SIG-M5 treated with dmso at 0.1 percent for 504 hours (cell line): ENCODE results near the gene ADO.
A peak's percentile ranks its signal among the peaks of the same experiment; 100 is the strongest.
"Not testable (repeated sequence)": the region's sequence is repeated elsewhere in the genome, so short reads cannot be mapped to it uniquely, and the experiment has no call there.

Source experiments
- DNase-seq: peaks from one replicate; lab custom pipeline; 2025; ENCODE audit not compliant: unreplicated experiment; lab: John Stamatoyannopoulos, UW

ADO gene

GRCh38 chr10:62804356-62805230 is at the start of gene ADO:
Gene ADO (plus strand): TSS chr10:62804720. CDS start chr10:62805060, 340 bp downstream.
- DNase-seq = peak; percentile 63

DNA sequence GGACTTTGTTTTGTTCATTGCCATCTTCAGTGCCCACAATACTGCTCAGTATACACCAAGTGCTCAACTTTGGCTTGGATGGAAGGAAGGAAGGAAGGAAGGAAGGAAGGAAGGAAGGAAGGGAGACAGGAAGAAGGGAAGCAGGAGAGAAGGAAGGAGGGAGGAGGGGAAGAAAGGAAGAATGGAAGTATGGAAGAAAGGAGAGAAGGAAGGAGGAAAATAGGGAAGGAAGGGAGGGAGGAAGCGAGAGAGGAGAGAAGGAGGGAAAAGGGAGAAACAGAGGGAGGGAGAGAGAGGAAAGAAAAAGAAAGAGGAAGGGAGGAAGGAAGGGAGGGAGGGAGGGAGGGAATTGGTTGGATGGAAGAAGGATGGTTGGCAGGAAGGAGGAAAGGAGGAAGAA is 49.6 kb upstream of the ADO start:
- no peak for DNase-seq

GRCh38 chr10:62755662-62756653 is 48.6 kb upstream of the ADO start:
- no peak for DNase-seq

DNA sequence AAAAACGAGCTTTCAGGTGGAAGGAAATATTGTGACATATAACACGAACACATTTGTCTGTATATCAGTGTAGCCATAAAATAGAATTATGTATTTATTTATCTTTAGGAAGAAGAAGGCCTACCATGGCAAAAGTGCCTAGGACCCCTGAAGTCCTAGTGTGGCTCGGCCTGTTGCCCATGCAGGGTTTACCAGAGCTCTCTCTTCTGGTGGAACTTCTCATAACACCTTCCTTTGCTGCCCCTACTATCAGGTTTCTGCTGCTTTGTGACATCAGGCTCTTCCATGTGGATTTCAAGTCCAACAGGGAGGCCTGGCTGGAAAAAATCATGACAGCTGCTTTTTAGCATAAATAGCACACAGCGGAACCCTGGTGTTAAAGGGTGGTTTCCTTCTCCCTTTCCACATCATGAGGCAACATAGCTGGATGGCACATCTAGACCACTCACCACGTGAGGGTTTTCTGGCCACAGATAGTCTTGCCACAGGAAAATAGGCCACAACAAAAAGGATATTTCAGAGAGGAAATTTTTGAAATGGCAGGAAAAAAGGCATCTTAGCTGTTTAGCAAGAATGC is 44.8 kb upstream of the ADO start:
- no peak for DNase-seq

GRCh38 chr10:62760401-62760800 is 44.1 kb upstream of the ADO start:
- no peak for DNase-seq

DNA sequence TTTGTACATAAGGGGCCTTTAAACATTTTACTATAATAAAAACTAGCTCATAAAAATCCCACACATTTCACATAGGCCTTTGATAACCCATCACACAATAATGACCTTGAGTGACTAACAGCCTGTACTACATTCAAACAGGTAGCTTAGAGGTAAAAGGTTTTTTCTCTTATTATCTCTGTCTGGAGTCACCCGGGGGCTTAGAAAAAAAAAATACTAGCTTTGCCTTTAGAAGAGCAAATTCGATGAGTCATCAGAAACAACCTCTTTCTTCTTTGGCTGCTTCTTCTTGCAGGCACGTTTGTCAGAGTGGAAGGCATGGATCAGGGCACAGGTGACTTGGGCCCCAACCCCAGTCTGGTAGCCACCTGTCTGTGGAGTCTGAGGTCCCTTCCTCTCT is 43.4 kb upstream of the ADO start:
- DNase-seq = no peak

DNA sequence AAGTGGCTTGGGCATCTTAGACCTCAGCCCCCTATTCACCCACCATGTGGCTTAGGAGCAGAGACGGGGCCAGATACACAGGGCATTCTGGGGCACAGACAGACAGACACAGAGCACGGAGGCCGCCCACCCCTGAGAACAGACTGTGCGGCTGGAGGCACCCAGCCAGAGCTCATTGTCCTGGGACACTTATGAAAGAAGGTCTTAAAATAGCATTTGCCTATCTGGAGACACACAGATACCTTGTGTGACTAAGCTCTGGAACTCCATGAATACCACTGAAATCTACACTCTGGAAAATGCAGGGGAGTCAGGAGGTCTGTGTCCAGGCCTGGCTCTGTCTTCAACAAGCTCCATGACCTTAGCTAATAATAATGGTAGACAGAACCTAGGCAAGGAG is 41.4 kb upstream of the ADO start:
- DNase-seq = no peak

- no peak for DNase-seq
Observed at GRCh38 chr10:62764011-62764410, 40.5 kb upstream of the ADO start.

DNA sequence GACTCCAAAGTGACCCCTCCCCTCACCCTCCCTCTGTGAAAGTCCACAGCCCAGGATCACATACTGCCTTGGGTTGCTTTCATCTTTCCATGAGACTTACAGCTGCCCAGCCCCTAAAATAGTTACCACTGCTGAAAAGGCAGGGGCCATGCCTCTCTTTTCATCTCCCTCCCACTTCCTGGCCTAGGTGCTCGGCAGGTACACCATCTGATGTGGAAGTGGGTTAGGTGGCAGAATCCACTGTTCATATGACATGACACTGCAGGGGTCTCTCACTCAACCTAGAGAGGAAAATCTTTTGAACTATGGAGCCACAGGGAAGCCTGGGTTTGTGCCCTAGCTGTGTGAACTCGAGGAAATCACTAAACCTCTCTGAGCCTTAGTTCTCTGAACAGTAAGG is 38.8 kb upstream of the ADO start:
- DNase-seq = no peak

DNA sequence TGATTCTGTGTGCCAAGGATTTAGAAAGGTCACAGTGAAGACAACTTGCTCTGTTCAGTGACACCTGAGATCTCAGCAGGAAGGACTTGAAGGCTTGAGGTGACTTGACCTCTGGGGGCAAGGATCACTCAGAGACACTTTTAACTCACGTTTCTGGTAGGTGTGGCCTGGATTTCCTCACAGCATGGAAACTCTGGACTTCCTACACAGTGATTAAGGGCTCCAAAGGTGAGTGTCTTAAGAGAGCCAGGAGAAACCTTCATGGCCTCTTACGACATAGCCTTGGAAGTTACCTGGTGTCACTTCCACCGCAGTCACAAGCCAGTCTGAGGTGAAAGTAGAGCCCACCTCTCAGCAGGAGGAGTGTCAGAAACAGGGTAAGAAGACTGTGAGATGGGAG is 38.1 kb upstream of the ADO start:
- DNase-seq = no peak

DNA sequence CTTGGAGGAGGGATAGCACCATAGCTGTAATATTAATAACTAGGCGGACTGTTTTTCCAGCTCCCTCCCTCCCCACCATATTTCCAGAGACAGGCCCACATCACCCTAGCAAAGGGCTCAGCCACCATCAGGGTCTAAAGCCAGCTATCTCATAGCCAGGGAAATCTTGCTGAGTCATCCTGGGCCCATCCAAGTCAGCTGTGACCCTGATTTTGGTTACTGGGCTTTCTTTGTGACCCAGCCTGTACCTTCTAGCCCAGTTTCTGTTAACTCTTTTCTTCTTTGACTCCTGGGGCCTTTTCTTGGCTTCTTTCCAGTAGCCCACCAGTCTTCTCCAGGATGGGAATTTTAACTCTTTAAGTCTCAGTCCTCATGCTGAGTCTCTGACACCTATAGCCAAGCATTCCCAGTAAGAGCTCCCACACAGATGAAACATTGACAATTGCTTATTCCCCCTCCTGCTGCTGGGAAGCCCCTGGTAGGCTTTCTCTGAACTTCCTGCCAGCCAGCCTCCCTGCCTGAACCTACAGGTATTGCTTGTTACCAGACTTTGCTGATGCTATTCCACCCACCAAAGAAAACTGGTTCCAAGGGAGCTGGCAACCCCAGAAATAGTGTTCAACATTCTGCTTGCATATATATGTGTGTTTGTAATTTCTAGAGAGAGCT is 34.8 kb upstream of the ADO start:
- no peak for DNase-seq

DNA sequence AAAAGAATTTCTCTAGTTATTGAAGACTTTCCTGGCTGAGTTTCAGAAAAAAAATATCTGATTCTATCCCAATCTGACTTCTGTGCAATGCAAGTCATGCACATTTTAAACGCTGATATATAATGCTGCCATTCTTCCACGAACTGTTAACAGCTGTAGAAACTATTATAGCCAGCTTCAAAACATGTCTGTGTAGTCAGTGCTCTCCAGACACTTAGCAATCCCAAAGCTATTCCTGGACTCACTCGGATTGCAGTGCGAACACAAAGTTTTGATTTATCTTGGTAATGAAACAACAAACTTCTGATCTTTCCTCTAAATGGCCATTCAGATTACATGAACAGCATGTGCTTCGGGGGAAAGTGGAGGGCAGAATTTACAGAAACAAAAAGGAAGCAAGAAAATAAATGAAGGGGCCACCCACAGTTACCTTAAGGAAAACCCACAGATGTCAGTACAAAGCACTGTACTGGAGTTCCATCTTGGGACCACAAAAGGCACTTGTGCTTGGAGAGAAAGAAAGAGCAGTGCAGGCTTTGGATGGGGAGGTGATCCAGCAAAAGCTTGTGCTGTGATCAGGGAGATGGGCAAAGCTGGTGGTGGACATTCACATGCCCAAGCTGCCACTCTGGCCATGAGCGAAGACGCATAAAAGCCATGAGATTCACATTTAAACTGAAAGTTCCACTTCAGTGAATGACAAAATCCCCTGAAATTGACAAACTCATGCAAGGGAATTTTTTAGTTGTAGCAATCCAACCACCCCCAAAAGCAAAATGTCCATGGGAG is 32.1 kb upstream of the ADO start:
- no peak for DNase-seq

- no peak for DNase-seq
Observed at GRCh38 chr10:62778125-62778524, 26.4 kb upstream of the ADO start.

- no peak for DNase-seq
Observed at GRCh38 chr10:62779487-62780248, 24.9 kb upstream of the ADO start.

DNA sequence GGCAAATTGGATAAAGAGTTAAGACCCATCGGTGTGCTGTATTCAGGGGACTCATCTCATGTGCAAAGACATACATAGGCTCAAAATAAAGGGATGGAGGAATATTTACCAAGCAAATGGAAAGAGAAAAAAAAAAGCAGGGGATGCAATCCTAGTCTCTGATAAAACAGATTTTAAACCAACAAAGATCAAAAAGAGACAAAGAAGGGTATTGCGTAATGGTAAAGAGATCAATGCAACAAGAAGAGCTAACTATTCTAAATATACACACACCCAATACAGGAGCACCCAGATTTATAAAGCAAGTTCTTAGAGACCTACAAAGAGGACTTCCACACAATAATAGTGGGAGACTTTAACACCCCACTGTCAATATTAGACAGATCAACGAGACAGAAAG is 20.0 kb upstream of the ADO start:
- not testable (repeated sequence) for DNase-seq

DNA sequence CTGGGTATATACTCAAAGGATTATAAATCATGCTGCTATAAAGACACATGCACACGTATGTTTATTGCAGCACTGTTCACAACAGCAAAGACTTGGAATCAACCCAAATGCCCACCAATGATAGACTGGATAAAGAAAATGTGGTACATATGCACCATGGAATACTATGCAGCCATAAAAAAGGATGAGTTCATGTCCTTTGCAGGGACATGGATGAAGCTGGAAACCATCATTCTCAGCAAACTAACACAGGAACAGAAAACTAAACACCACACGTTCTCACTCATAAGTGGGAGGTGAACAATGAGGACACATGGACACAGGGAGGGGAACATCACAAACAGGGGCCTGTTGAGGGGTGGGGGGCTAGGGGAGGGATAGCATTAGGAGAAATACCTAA is 16.2 kb upstream of the ADO start:
- not testable (repeated sequence) for DNase-seq

- no peak for DNase-seq
Observed at GRCh38 chr10:62788861-62789467, 15.6 kb upstream of the ADO start.

- no peak for DNase-seq
Observed at GRCh38 chr10:62790019-62790555, 14.4 kb upstream of the ADO start.

DNA sequence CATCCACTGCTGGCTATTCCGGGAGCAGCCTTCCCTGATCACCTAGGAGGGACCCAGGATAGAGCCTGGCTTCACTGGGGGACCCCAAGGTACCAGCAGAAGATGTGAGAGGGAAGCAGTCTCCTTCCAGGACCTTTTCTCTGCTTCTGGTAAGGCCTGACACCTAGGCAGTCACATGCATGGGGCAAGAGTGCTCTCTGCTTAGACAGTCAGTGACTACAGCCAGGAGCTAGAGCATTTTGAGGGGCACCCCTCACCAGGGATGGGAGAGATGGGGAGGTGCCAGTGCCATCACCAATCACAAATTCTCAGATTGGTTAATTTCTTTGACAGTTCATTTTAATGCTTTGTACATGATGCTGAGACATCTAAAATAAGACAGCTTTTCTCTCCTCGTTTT is 13.9 kb upstream of the ADO start:
- no peak for DNase-seq
